DND-41 (cell line): Measurements from ENCODE around the gene RCOR1.

ENCODE experiments used
- EZH2 ChIP-seq: IDR thresholded peaks from 3 replicates; pipeline ENCODE4 v1.6.1; 2012; ENCODE audit warnings: borderline replicate concordance, low read depth, mild to moderate bottlenecking, moderate library complexity, low read length, inconsistent platforms; ENCODE audit not compliant: severe bottlenecking
- TF ChIP-seq, protein P1 (sequence below): IDR thresholded peaks from 2 replicates; pipeline ENCODE4 v1.5.1; 2012; ENCODE audit warnings: borderline replicate concordance, low read length, moderate library complexity, mild to moderate bottlenecking; ENCODE audit not compliant: poor library complexity, severe bottlenecking; ENCODE audit errors: extremely low read depth

DNA sequence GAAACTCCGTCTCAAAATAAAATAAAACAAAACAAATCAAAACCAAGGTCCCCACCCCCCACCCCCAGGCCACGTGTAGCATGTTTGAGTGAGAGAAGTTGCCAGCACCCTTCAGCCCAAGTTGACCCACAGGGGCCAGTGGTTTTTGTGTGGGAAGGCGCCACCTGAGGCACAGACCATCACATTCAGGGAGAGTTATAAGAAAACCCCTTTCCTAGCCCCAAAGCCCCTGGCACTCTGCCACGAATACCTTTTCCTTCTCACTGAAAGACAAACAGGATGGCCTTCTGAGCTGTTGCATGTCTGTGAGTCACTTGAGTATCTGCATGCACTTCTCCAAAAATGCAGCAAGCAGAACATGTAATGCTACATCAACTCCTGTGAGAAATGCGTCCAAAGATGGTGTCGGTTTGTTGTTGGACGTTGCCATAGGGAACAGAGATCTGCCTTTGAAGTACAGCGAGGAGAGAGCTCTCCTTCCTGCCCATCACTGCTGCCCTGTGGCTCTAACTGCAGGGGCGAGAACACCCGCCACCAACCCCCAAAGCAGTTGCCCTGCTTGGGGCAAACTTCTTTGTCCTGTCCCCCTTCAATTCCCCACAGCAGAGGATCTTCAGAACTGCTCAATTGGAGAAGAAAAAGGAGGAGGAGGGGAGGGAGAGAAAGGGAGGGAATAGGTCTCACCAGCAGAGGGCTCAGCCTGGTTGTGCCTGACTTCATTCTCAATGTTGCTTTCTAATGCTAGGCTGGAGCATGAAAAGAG, 182.1 kb downstream of the RCOR1 start:
- TF ChIP-seq, protein P1, sequence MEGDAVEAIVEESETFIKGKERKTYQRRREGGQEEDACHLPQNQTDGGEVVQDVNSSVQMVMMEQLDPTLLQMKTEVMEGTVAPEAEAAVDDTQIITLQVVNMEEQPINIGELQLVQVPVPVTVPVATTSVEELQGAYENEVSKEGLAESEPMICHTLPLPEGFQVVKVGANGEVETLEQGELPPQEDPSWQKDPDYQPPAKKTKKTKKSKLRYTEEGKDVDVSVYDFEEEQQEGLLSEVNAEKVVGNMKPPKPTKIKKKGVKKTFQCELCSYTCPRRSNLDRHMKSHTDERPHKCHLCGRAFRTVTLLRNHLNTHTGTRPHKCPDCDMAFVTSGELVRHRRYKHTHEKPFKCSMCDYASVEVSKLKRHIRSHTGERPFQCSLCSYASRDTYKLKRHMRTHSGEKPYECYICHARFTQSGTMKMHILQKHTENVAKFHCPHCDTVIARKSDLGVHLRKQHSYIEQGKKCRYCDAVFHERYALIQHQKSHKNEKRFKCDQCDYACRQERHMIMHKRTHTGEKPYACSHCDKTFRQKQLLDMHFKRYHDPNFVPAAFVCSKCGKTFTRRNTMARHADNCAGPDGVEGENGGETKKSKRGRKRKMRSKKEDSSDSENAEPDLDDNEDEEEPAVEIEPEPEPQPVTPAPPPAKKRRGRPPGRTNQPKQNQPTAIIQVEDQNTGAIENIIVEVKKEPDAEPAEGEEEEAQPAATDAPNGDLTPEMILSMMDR: peak; percentile 87
- TF ChIP-seq EZH2: no peak
